Cardiac fibroblast (primary cell): Measurements from ENCODE around the gene ADGRV1.

Source experiments
- DNase-seq, 2 donors: peaks; one replicate each; pipeline versions ENCODE4 v3.0.0 to v3.0.0-alpha.2; 2010; ENCODE audit warnings: low read depth in 2 of 2
- H3K4me3 ChIP-seq, 2 donors: replicated peaks in 1 of 2; 1 replicate in 1 of 2; 2 replicates in 1 of 2; pipeline ENCODE4 v1.5.1; 2011; ENCODE audit warnings: low read depth in 2 of 2, low read length in 2 of 2, mild to moderate bottlenecking in 2 of 2, moderate library complexity in 1 of 2
- CTCF ChIP-seq: IDR thresholded peaks from one replicate; pipeline ENCODE4 v1.5.1; 2011; ENCODE audit warnings: low read depth, mild to moderate bottlenecking, low read length, inconsistent platforms

The ADGRV1 gene

GRCh38 chr5:90549729-90550275 is 8.8 kb upstream of the ADGRV1 start:
- no peak for TF ChIP-seq CTCF
- DNase-seq = no peak
- H3K4me3 ChIP-seq = no peak overlapping the region

- TF ChIP-seq CTCF = no peak
Observed at GRCh38 chr5:90550963-90551362, 7.6 kb upstream of the ADGRV1 start.

DNA sequence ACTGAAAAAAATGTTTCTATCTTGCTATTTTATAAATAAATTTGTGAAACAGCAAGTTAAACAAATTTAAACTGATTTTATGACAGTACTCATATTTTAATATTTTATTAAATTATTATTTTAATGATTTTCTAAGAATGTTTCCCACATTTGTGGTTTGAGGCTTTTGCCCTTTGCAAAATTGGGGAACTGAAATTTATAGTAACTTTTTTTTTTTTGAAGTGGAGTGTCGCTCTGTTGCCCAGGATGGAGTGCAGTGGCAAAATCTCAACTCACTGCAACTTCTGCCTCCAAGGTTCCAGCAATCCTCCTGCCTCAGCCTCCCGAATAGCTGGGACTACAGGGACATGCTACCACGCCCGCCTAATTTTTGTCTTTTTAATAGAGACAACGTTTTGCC is 7.2 kb upstream of the ADGRV1 start:
- DNase-seq = no peak
- no peak for TF ChIP-seq CTCF
- no peak overlapping the region for H3K4me3 ChIP-seq

More at GRCh38 chr5:90550963-90551362, 7.6 kb upstream of the ADGRV1 start:
- no peak for DNase-seq
- no peak overlapping the region for H3K4me3 ChIP-seq

- no peak for DNase-seq
- no peak overlapping the region for H3K4me3 ChIP-seq
- no peak for TF ChIP-seq CTCF
Observed at GRCh38 chr5:90553711-90554110, 4.9 kb upstream of the ADGRV1 start.

DNA sequence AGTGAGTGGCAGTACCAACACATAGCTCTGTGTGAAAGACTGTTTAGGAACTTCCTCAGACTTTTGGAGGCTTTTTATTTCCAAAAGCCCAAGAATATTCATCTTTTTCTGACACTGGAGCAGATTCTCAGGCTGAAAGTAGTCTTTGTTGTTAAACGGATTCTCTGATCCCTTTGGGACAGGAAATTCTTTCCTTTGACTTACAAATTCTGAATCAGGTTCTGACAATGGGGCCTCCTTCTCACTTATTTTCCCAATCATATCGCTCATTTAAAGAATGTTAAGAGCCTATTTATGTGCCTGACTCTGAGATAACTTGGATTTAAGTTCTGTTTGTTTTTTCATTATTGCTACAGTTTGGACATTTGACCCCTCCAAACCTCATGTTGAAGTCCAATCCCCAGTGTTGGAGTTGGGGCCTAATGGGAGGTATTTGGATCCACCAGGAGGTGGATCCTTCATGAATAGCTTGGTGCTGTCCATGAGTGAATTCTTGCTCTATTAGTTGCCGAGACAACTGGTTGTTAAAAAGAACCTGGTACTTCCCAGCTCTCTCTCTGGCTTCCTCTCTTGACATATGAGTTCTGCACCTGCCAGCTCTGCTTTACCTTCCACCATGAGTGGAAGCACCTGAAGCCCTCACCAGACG is 4.1 kb upstream of the ADGRV1 start:
- no peak for TF ChIP-seq CTCF
- no peak overlapping the region for H3K4me3 ChIP-seq
- no peak for DNase-seq

DNA sequence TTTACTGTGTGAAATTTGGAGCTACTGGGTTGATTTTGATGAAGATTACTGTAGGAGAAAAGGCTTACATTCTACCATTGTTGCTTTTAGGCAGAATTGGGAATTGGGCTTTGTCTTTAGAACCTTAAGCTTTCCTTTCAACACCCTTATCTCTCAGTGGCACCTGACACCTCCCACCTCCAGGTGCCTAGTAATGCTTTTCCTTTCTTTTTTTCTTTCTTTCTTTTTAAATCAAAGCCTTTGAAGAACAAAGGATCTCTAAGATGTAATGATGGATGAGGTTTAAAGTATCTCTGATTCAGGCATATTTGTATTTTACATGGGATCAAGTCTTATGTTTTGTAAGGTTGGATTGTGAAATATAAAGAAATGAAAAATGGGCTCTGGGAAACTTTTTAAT is 2.9 kb upstream of the ADGRV1 start:
- no peak overlapping the region for H3K4me3 ChIP-seq
- no peak for TF ChIP-seq CTCF
- DNase-seq = no peak

- no peak overlapping the region for H3K4me3 ChIP-seq
- DNase-seq = no peak
- TF ChIP-seq CTCF = no peak
Observed at GRCh38 chr5:90557391-90557790, 1.2 kb upstream of the ADGRV1 start.
